ENCODE measurements around the gene ADCY5.

ADCY5 gene

DNA sequence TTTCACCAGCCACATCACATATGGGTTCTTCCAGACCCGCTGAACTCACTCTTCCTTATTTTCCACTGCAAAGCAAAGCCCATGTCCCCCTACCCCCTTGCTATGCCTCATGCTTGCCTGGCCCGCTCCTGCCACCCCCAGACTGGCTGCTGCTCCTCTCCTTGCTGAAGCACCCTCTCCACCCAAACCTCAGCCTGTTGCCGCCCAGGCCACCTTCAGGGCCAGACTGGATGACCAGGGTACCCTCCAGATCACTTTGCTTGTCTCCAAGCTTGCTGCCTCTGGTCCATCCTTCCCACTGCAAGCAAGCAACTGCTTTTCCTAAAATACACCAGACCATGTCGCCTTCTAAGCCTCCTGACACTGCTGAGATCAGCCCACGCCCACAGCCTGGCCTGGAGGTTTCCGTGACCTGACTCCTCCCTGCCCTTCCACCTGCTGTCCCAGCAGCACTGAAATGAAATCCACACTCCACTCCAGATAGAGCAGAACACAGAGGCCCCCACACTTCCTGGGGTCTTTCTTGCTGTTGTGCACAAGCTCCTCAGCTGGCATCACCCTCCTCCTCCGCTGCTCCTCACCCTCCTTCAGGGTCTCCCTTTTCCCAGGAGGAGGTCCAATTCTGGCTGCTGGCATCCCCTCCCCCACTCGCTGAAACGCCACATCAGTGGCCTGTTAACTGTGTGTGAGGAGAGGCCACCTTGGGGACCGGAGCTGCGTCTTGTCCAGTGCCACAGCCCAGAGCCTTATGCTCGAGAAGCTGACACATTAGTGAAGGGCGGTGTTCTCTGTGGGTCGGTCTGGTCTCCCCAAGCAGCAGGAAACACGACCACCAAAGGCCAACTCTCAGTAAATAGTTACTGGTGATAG is 99.1 kb downstream of the ADCY5 start:
- no peak for DNase-seq (ENCODE audit: low read depth)
- H3K4me3 ChIP-seq (ENCODE audit: low read depth, low read length): no peak overlapping the region
- TF ChIP-seq, protein P1, sequence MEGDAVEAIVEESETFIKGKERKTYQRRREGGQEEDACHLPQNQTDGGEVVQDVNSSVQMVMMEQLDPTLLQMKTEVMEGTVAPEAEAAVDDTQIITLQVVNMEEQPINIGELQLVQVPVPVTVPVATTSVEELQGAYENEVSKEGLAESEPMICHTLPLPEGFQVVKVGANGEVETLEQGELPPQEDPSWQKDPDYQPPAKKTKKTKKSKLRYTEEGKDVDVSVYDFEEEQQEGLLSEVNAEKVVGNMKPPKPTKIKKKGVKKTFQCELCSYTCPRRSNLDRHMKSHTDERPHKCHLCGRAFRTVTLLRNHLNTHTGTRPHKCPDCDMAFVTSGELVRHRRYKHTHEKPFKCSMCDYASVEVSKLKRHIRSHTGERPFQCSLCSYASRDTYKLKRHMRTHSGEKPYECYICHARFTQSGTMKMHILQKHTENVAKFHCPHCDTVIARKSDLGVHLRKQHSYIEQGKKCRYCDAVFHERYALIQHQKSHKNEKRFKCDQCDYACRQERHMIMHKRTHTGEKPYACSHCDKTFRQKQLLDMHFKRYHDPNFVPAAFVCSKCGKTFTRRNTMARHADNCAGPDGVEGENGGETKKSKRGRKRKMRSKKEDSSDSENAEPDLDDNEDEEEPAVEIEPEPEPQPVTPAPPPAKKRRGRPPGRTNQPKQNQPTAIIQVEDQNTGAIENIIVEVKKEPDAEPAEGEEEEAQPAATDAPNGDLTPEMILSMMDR (IDR thresholded peaks at IDR 0.05; ENCODE audit: low read depth, low read length, missing control alignments): no peak

- H3K4me3 ChIP-seq (ENCODE audit: low read depth, low read length): no peak overlapping the region
- TF ChIP-seq, protein P1 (IDR thresholded peaks at IDR 0.05; ENCODE audit: low read depth, low read length, missing control alignments): no peak
Observed at GRCh38 chr3:123349201-123349535, 99.7 kb downstream of the ADCY5 start.

DNA sequence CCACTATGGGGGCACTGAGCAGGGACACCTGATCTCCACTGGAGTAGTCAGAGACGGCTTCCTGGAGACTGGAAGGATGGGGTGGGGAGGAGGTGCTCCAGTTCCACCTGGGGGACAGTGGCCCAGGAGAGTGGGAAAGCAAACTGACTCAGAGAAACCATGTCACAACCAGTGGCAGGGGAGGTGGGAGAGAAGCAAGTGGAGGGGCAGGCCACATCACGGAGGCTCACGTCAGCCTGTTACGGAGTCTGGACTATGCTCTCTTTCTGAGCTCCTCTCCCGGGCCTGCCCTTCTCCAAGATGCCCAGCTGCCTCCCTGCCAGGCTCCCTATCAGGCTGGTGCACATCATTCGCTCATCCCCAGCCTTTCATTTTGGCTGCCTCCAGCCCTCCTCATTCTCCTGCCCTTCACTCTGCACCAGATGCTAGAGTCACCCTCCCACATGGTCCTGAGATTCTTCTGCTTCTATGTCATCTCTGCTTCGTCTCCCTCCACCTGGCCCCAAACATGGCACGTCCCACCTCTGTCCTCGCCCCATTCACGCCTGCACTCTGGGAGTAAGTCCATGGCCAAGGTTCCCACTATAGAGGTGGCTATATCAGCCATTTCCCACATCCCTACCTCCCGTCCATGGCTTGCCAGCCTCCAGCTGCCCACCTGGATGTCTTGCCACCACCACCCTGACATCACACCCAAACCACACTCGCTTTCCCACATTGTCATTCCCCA is 100.3 kb downstream of the ADCY5 start:
- TF ChIP-seq, protein P1 (IDR thresholded peaks at IDR 0.05; ENCODE audit: low read depth, low read length, missing control alignments): no peak
- no peak overlapping the region for H3K4me3 ChIP-seq (ENCODE audit: low read depth, low read length)
- DNase-seq (ENCODE audit: low read depth): no peak

More at GRCh38 chr3:123349201-123349535, 99.7 kb downstream of the ADCY5 start:
- DNase-seq (ENCODE audit: low read depth): no peak

DNA sequence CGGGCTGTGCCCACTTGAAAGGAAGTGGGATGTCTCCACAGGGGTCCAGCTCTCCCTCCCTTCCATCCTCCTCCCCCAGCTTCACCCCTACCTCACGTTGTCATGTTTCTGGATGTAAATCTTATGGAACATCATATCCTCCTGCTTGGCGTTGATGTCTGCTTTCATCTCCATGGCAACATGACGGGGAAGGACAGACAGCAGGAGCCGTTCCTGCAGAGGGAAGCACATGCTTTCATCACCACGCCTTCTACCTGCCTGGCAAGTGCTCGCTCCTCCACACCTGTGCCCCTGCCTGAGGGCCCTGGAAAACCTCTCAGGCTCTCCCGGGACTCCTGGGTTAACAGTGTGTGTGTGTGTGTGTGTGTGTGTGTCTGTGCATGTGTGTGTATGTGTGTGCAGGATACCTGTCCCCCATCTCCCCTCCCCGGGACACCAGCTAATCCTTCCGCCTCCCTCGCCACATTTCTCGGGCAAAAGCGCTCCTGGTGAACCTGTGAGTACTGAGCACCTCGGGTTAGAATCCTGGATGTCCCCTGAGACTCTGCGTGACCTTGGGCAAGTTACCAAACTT is 101.1 kb downstream of the ADCY5 start:
- H3K4me3 ChIP-seq (ENCODE audit: low read depth, low read length): no peak overlapping the region
- no peak for DNase-seq (ENCODE audit: low read depth)
- TF ChIP-seq, protein P1 (IDR thresholded peaks at IDR 0.05; ENCODE audit: low read depth, low read length, missing control alignments): no peak

GRCh38 chr3:123347205-123347604 is 101.7 kb downstream of the ADCY5 start:
- TF ChIP-seq, protein P1 (IDR thresholded peaks at IDR 0.05; ENCODE audit: low read depth, low read length, missing control alignments): no peak
- DNase-seq (ENCODE audit: low read depth): no peak
- no peak overlapping the region for H3K4me3 ChIP-seq (ENCODE audit: low read depth, low read length)

DNA sequence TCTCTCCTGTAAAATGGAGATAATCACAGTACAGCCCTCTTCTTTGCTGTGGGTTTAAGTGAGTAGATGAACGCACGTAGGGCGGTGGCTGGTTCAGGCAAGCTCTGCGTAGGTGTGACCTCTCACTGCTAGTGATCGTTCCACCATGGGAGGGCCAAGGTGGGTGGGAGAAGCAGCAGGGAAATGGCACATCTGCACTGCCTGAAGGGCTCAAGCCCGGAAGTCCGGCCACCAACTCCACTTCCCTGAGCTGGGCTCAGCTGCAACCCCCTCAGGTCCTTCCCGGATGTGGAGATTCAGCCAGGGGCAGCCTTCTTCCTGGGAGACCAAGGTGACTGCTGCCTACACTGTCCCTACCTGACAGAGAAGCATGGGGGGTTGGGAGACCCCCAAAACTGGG is 102.9 kb downstream of the ADCY5 start:
- TF ChIP-seq, protein P1 (IDR thresholded peaks at IDR 0.05; ENCODE audit: low read depth, low read length, missing control alignments): no peak
- DNase-seq (ENCODE audit: low read depth): no peak
- H3K4me3 ChIP-seq (ENCODE audit: low read depth, low read length): no peak overlapping the region

Data from GM12864 (cell line).